Nasal cavity respiratory epithelium epithelial cell of viscerocranial mucosa (primary cell): ENCODE data around the gene ZNF564. TPM values are rescaled to one million over a fixed set of nuclear protein-coding genes. Genes with fewer than 3 reads are reported as not detected.

ENCODE experiments used
- total RNA-seq: library from RNA; depleted of rRNA; stranded (reverse); fragments of >200 nt; gene quantifications from 2 replicates; pipeline ENCODE4 v1.2.3, GENCODE V29; 2014

The ZNF564 gene
- total RNA-seq: 7.2 and 11.2 TPM in 2 replicates

DNA sequence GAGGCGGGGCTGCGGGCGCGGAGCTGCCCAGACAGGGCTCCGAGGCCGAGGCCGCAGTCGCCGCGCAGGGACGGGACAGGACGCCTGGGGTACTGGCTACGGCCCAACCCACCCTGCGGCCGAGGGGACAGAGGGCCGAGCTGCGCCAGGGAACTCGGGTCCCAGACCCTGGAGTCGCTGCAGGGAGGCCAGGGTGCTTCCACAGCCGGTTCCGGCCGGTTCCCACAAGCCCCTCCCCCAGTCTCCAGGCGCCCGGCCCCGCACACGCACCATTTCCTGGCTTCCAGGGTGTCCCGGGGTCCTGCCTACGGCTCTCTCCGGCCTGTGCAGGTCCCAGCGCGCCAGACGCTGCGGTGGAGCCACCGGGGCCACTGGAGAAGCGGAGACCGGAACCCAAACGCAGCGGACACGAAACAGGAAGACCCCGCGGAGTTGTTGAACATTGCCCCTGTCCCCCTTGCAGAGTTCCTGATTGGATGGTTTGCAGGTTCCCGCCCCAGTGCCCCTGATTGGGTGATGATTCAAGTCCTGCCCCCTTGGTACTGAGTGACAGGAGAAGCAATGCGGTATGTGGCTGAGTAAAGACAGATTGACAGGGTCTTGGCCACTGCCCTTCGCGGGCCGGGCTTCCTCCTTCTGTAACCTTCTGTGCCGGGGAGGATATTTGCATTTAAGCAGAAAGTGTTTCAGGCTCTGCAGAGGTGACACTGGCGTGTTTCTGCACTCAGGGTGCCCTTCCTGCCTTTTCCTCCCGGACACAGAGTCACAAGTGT lies at the start of gene ZNF564:
Gene ZNF564 (minus strand): TSS at position 423 of the 773 bp plus-strand sequence. CDS start 150 bp downstream, at position 273.

GRCh38 chr19:12484371-12485051 lies 66.8 kb downstream of the ZNF564 start, which contains the start of gene ZNF709:
Gene ZNF709 (minus strand): TSS chr19:12484816. CDS start chr19:12484657, 159 bp downstream.

Other genes starting within 250 kb of the ZNF564 start
- 3.8 and 5.1 TPM in 2 replicates for gene ZNF563, start 217.8 kb downstream of the ZNF564 start, total RNA-seq
- gene ZNF442, start 185.8 kb downstream of the ZNF564 start, total RNA-seq: 4.1 and 4.3 TPM in 2 replicates
- gene ZNF799, start 150.2 kb downstream of the ZNF564 start, total RNA-seq: 2.1 and 2.6 TPM in 2 replicates
- gene ZNF443, start 110.5 kb downstream of the ZNF564 start, total RNA-seq: 1.0 and 3.1 TPM in 2 replicates
- 0.34 and 1.1 TPM in 2 replicates for gene ZNF709, start 66.7 kb downstream of the ZNF564 start, total RNA-seq
- 7.2 and 13.3 TPM in 2 replicates for gene ZNF490, start 59.3 kb upstream of the ZNF564 start, total RNA-seq
- 12.3 and 20.9 TPM in 2 replicates for gene ZNF791, start 59.4 kb upstream of the ZNF564 start, total RNA-seq
- gene MAN2B1, start 115.3 kb upstream of the ZNF564 start, total RNA-seq: 32.5 and 54.8 TPM in 2 replicates
- 8.7 and 11.6 TPM in 2 replicates for gene WDR83, start 115.3 kb upstream of the ZNF564 start, total RNA-seq
- 51.0 and 52.3 TPM in 2 replicates for gene DHPS, start 130.4 kb upstream of the ZNF564 start, total RNA-seq
- not detected in 2 replicates for gene GNG14, start 136.5 kb upstream of the ZNF564 start, total RNA-seq
- gene FBXW9, start 145.1 kb upstream of the ZNF564 start, total RNA-seq: 5.5 and 6.9 TPM in 2 replicates
- 30.1 and 69.1 TPM in 2 replicates for gene TNPO2, start 172.4 kb upstream of the ZNF564 start, total RNA-seq
- gene TRIR, start 183.2 kb upstream of the ZNF564 start, total RNA-seq: 101 and 152 TPM in 2 replicates
- gene GET3, start 186.0 kb upstream of the ZNF564 start, total RNA-seq: 59.7 and 79.6 TPM in 2 replicates
- not detected in 2 replicates for gene BEST2, start 200.3 kb upstream of the ZNF564 start, total RNA-seq
- gene HOOK2, start 224.1 kb upstream of the ZNF564 start, total RNA-seq: 43.1 and 73.5 TPM in 2 replicates
- gene JUNB, start 240.0 kb upstream of the ZNF564 start, total RNA-seq: 266 and 285 TPM in 2 replicates